K562 (cell line): ENCODE measurements around the gene ABCB10.

ENCODE experiments used
- ZBED1 ChIP-seq: IDR thresholded peaks from 2 replicates; pipeline ENCODE4 v1.6.1; 2014
- ZC3H4 ChIP-seq: sonication (generic); formaldehyde crosslinking; IDR thresholded peaks from 2 replicates; pipeline ENCODE4 v1.9.0; 2021; ENCODE audit warnings: missing genetic modification reagents, borderline replicate concordance
- TF ChIP-seq, protein P1 (sequence below): fragments of 450-650 bp; IDR thresholded peaks from 2 replicates; pipeline ENCODE4 v1.6.1; 2016; ENCODE audit warnings: low read depth

DNA sequence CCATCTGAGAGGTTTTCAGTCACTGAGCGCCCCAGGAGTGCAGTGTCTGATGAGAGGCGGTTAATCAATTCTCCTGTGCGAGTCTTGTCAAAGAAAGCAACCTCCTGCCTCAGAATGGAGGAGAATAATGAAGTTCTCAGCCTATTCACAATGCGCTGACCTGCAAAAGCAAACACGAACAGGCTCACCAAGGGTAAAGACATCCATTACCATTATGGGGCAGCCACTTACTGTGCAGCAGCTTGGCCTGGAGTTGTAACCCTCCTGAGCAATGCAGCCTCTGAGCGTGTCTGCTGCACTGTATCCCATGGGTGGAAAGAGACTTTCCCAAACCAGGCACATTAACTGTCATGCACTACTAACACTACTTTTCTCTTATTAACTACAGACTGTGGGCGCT, 11.0 kb downstream of the ABCB10 start:
- TF ChIP-seq, protein P1, sequence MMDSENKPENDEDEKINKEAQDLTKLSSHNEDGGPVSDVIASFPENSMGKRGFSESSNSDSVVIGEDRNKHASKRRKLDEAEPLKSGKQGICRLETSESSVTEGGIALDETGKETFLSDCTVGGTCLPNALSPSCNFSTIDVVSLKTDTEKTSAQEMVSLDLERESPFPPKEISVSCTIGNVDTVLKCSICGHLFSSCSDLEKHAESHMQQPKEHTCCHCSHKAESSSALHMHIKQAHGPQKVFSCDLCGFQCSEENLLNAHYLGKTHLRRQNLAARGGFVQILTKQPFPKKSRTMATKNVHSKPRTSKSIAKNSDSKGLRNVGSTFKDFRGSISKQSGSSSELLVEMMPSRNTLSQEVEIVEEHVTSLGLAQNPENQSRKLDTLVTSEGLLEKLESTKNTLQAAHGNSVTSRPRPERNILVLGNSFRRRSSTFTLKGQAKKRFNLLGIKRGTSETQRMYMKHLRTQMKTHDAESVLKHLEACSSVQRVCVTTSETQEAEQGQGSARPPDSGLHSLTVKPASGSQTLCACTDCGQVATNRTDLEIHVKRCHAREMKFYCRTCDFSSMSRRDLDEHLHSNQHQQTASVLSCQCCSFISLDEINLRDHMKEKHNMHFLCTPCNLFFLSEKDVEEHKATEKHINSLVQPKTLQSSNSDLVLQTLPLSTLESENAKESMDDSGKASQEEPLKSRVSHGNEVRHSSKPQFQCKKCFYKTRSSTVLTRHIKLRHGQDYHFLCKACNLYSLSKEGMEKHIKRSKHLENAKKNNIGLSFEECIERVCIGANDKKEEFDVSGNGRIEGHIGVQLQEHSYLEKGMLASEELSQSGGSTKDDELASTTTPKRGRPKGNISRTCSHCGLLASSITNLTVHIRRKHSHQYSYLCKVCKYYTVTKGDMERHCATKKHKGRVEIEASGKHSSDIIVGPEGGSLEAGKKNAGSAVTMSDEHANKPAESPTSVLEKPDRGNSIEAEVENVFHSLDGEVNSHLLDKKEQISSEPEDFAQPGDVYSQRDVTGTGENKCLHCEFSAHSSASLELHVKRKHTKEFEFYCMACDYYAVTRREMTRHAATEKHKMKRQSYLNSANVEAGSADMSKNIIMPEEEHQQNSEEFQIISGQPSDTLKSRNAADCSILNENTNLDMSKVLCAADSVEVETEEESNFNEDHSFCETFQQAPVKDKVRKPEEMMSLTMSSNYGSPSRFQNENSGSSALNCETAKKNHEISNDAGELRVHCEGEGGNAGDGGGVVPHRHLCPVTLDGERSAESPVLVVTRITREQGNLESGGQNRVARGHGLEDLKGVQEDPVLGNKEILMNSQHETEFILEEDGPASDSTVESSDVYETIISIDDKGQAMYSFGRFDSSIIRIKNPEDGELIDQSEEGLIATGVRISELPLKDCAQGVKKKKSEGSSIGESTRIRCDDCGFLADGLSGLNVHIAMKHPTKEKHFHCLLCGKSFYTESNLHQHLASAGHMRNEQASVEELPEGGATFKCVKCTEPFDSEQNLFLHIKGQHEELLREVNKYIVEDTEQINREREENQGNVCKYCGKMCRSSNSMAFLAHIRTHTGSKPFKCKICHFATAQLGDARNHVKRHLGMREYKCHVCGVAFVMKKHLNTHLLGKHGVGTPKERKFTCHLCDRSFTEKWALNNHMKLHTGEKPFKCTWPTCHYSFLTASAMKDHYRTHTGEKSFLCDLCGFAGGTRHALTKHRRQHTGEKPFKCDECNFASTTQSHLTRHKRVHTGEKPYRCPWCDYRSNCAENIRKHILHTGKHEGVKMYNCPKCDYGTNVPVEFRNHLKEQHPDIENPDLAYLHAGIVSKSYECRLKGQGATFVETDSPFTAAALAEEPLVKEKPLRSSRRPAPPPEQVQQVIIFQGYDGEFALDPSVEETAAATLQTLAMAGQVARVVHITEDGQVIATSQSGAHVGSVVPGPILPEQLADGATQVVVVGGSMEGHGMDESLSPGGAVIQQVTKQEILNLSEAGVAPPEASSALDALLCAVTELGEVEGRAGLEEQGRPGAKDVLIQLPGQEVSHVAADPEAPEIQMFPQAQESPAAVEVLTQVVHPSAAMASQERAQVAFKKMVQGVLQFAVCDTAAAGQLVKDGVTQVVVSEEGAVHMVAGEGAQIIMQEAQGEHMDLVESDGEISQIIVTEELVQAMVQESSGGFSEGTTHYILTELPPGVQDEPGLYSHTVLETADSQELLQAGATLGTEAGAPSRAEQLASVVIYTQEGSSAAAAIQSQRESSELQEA, result no peak
- no peak for TF ChIP-seq ZBED1
- no peak for TF ChIP-seq ZC3H4
